Nephron (organoid): Measurements from ENCODE around the gene MRAP.

ENCODE experiments used
- H3K27ac Mint-ChIP-seq, 3 experiments: 2 replicates each; pipeline ENCODE4 v1.8.0; 2020; ENCODE audit warnings: mixed read lengths in 3 of 3, mild to moderate bottlenecking in 2 of 3, moderate library complexity in 1 of 3
- H3K27me3 Mint-ChIP-seq: 2 replicates; pipeline ENCODE4 v1.8.0; 2021; ENCODE audit warnings: low read depth, mild to moderate bottlenecking, moderate library complexity, mixed read lengths
- H3K36me3 Mint-ChIP-seq: 2 replicates; pipeline ENCODE4 v1.8.0; 2020; ENCODE audit warnings: low read depth, mixed read lengths
- H3K4me1 Mint-ChIP-seq: 2 replicates; pipeline ENCODE4 v1.8.0; 2020; ENCODE audit warnings: mixed read lengths
- H3K4me3 Mint-ChIP-seq, 3 experiments: 2 replicates each; pipeline ENCODE4 v1.8.0; 2020; ENCODE audit warnings: mild to moderate bottlenecking in 3 of 3, mixed read lengths in 3 of 3, moderate library complexity in 2 of 3
- H3K9me3 Mint-ChIP-seq: 2 replicates; pipeline ENCODE4 v1.8.0; 2020; ENCODE audit warnings: mixed read lengths
- CTCF ChIP-seq, 3 experiments: fragments of 200-600 bp; sonication (generic); IDR thresholded peaks; one replicate each; pipeline ENCODE4 v1.5.0; 2021; ENCODE audit warnings: antibody characterized with exemption in 3 of 3; ENCODE audit not compliant: unreplicated experiment in 3 of 3

The MRAP gene

DNA sequence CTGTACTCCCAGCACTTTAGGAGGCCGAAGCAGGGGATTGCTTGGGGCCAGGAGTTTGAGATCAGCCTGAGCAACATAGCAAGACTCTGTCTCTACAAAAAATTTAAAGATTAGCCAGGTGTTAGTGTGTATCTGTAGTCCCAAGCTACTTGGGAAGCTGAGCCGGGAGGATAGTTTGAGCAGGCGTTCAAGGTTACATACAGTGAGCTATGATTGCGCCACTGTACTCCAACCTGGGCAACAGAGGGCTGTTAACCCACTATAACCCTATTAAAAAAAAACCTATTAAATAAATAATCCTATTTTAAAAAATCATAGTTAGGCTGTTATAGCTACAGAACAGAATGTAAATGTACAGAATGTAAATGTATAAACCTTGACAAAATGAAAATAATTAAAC, 22.0 kb upstream of the MRAP start:
- Mint-ChIP-seq H3K27me3 (no peaks in the 10 kb centered on the region), H3K9me3 (no peaks in the 10 kb centered on the region), H3K4me3 (peak overlapping the region; percentile 65 to 77 (median 72)), H3K4me1 (peaks cover 18% of the 10 kb centered on the region), H3K27ac (no peak overlapping the region), H3K36me3 (peaks cover 23% of the 10 kb centered on the region)
- no peak for TF ChIP-seq CTCF (IDR thresholded peaks at IDR 0.05; ENCODE audit: unreplicated experiment in 3 of 3)

- H3K4me3 Mint-ChIP-seq: peak overlapping the region; percentile 97 to 100 (median 99)
- peaks cover 22% of the 10 kb centered on the region for H3K36me3 Mint-ChIP-seq
- peak overlapping the region; percentile 80 to 89 (median 82) for H3K27ac Mint-ChIP-seq
- TF ChIP-seq CTCF (IDR thresholded peaks at IDR 0.05; ENCODE audit: unreplicated experiment in 3 of 3): no peak
- H3K4me1 Mint-ChIP-seq: peaks cover 18% of the 10 kb centered on the region
- no peaks in the 10 kb centered on the region for H3K9me3 Mint-ChIP-seq
- H3K27me3 Mint-ChIP-seq: no peaks in the 10 kb centered on the region
These were observed 20.6 kb upstream of the MRAP start for GRCh38 chr21:32278103-32278502.

DNA sequence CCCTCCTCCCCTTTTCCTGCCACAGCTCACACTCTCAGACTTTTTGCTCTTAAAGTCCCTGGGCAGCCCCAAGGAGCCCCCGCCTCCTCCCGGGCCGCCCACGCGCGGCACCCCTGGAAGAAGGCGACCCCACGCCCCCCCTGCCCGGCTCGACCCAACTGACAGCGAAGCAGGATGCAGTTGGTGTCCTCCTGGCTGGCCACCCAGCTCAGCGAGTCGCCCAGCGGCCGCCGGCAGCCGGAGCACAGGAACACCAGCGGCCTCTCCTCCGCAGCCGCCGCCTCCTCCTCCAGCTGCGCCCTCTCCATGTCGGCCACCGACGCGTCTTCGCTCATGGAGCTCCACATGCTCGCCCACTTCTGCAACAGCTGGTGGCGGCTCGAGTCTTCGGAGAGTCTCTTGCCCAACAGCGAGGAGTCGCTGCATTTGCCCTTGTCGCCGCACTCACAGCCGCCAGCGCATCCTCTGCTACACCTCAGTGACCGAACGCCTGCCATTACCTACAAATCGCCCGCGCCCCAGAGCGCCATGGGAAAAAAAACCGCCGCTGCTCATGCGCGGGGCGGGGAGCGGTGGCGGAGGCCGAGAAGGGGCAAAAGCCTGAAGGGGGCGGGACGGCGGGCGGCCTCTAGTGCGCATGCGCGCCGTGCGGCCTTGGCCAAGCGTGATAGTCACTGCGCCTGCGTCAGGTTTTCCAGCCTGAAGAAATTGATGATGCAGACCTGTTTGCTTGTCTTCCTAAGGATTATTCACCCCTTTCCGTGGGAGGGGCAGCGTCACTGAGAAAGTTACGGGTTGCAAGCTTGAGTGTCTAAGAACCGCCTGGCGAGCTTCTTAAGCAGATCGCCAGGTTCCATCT, 19.9 kb upstream of the MRAP start, which contains the start of gene MIS18A:
Gene MIS18A (minus strand): TSS at position 532 of the 859 bp plus-strand sequence. CDS start 35 bp downstream, at position 497.
- Mint-ChIP-seq H3K4me3 (peak within 1 kb of the TSS; percentile 97 to 100 (median 99)), H3K36me3 (peaks cover 23% of the 10 kb centered on the region), H3K9me3 (peaks cover 2% of the 10 kb centered on the region), H3K4me1 (peaks cover 18% of the 10 kb centered on the region), H3K27me3 (no peaks in the 10 kb centered on the region), H3K27ac (peak within 1 kb of the TSS; percentile 82 to 93 (median 92))
- no peak for TF ChIP-seq CTCF (IDR thresholded peaks at IDR 0.05; ENCODE audit: unreplicated experiment in 3 of 3)

- peaks cover 6% of the 10 kb centered on the region for H3K9me3 Mint-ChIP-seq
These were observed 19.3 kb upstream of the MRAP start for GRCh38 chr21:32279377-32279680.

GRCh38 chr21:32281531-32281930, 17.1 kb upstream of the MRAP start:
- peaks cover 18% of the 10 kb centered on the region for H3K4me1 Mint-ChIP-seq
- no peak overlapping the region for H3K27ac Mint-ChIP-seq
- H3K36me3 Mint-ChIP-seq: peaks cover 11% of the 10 kb centered on the region
- no peaks in the 10 kb centered on the region for H3K27me3 Mint-ChIP-seq
- peaks cover 11% of the 10 kb centered on the region for H3K9me3 Mint-ChIP-seq
- H3K4me3 Mint-ChIP-seq: peak overlapping the region in 2 of 3 experiments; percentile 30 to 63
- TF ChIP-seq CTCF (IDR thresholded peaks at IDR 0.05; ENCODE audit: unreplicated experiment in 3 of 3): no peak

More at GRCh38 chr21:32279377-32279680, 19.3 kb upstream of the MRAP start:
- peak overlapping the region; percentile 97 to 100 (median 99) for H3K4me3 Mint-ChIP-seq
- H3K36me3 Mint-ChIP-seq: peaks cover 22% of the 10 kb centered on the region
- peaks cover 18% of the 10 kb centered on the region for H3K4me1 Mint-ChIP-seq
- H3K27me3 Mint-ChIP-seq: no peaks in the 10 kb centered on the region
- H3K27ac Mint-ChIP-seq: peak overlapping the region; percentile 82 to 93 (median 92)
- no peak for TF ChIP-seq CTCF (IDR thresholded peaks at IDR 0.05; ENCODE audit: unreplicated experiment in 3 of 3)

DNA sequence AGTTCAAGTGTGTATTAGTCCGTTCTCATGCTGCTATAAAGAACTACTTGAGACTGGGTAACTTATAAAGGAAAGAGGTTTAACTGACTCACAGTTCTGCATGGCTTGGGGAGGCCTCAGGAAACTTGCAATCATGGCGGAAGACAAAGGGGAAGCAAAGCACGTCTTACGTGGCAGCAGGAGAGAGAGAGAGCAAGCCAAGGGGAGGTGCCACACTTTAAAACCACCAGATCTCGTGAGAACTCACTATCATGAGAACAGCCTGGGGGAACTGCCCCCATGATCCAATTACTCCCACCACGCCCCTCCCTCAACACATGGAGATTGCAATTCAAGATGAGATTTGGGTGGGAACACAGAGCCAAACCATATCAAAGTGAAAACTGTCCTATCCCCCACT, 15.7 kb upstream of the MRAP start:
- no peak for TF ChIP-seq CTCF (IDR thresholded peaks at IDR 0.05; ENCODE audit: unreplicated experiment in 3 of 3)
- H3K27ac Mint-ChIP-seq: no peak overlapping the region
- H3K4me1 Mint-ChIP-seq: peaks cover 15% of the 10 kb centered on the region

More for the DNA sequence above, 15.7 kb upstream of the MRAP start:
- Mint-ChIP-seq H3K9me3 (peaks cover 16% of the 10 kb centered on the region), H3K27me3 (no peaks in the 10 kb centered on the region), H3K36me3 (peaks cover 16% of the 10 kb centered on the region), H3K4me3 (no peak overlapping the region)
